GM12878 (cell line): ENCODE data around the gene EXOC4. TPM values are rescaled to one million over a fixed set of nuclear protein-coding genes. Genes with fewer than 3 reads are reported as not detected.
A peak's percentile ranks its signal among the peaks of the same experiment; 100 is the strongest.

Source experiments
- ATAC-seq: fragments of 200-7000 bp; cut with Tn5 transposase; 3 replicates; pipeline ENCODE4 v1.9.1; 2020; ENCODE audit warnings: mild to moderate bottlenecking, moderate library complexity
- BruUV-seq: library from RNA; stranded (reverse); fragments of 400-500 nt; replicated peaks from 2 replicates; lab custom pipeline; 2021; lab: Mats Ljungman, UMichigan
- CTCF ChIA-PET: fragments of 300-600 bp; sonication (Branson Sonifier 250); formaldehyde crosslinking; extraction: SDS; loops from one replicate; lab custom pipeline; 2021; ENCODE audit warnings: inconsistent platforms; lab: Yijun Ruan, JAX
- POLR2A ChIA-PET: fragments of 350-600 bp; formaldehyde crosslinking; extraction: SDS; loops from one replicate; lab custom pipeline; 2021; ENCODE audit warnings: inconsistent platforms; lab: Charles Lee
- RAD21 ChIA-PET: fragments of 300-600 bp; sonication (Branson Sonifier 250); formaldehyde crosslinking; loops from one replicate; lab custom pipeline; 2023; ENCODE audit warnings: antibody characterized with exemption; ENCODE audit not compliant: unreplicated experiment; lab: Charles Lee
- SMC1A ChIA-PET: fragments of 300-600 bp; sonication (Branson Sonifier 250); formaldehyde crosslinking; loops from one replicate; lab custom pipeline; 2023; ENCODE audit not compliant: unreplicated experiment, uncharacterized antibody; lab: Charles Lee
- DNase-seq: peaks from one replicate; pipeline ENCODE4 v3.0.0-alpha.2; 2011; ENCODE audit warnings: low read depth, low spot score
- FAIRE-seq: peaks from 3 replicates; lab custom pipeline; 2011; peaks lifted over from hg19 to GRCh38; lab: Jason Lieb, UNC
- H2AFZ ChIP-seq: 2 replicates; pipeline ENCODE4 v1.6.0; 2011; ENCODE audit warnings: low read depth, low read length, control low read depth; ENCODE audit not compliant: control insufficient read depth
- H3K27ac ChIP-seq: 2 replicates; pipeline ENCODE4 v1.5.1; 2011; ENCODE audit warnings: control low read depth; ENCODE audit not compliant: control insufficient read depth, insufficient read depth
- H3K27me3 ChIP-seq, 2 experiments: replicated peaks in 1 of 2; 2 replicates each; pipeline versions ENCODE4 v1.6.0 to v1.6.1; 2011; ENCODE audit warnings: low read length in 1 of 2; ENCODE audit not compliant: control insufficient read depth in 2 of 2, insufficient read depth in 2 of 2
- H3K36me3 ChIP-seq, 2 experiments: 2 replicates each; pipeline ENCODE4 v1.5.1; 2011; ENCODE audit warnings: low read length in 1 of 2; ENCODE audit not compliant: control insufficient read depth in 2 of 2, insufficient read depth in 2 of 2
- H3K4me1 ChIP-seq: 2 replicates; pipeline ENCODE4 v1.6.1; 2011; ENCODE audit warnings: mild to moderate bottlenecking, low read length, moderate library complexity, mixed read lengths; ENCODE audit not compliant: control insufficient read depth, insufficient read depth
- H3K4me2 ChIP-seq: 2 replicates; pipeline ENCODE4 v1.6.0; 2011; ENCODE audit warnings: control low read depth; ENCODE audit not compliant: control insufficient read depth, insufficient read depth
- H3K4me3 ChIP-seq: fragments of 200-600 bp; sonication (generic); 2 replicates; pipeline ENCODE4 v1.5.1; 2016
- H3K79me2 ChIP-seq: 2 replicates; pipeline ENCODE4 v1.6.0; 2011; ENCODE audit warnings: low read length; ENCODE audit not compliant: control insufficient read depth, insufficient read depth
- H3K9ac ChIP-seq: 2 replicates; pipeline ENCODE4 v1.8.0; 2011; ENCODE audit warnings: low read length, control low read depth, mixed read lengths; ENCODE audit not compliant: control insufficient read depth, insufficient read depth
- H3K9me3 ChIP-seq: replicated peaks from 3 replicates; pipeline ENCODE4 v1.5.1; 2011; ENCODE audit warnings: mild to moderate bottlenecking, low read length; ENCODE audit not compliant: control insufficient read depth, insufficient read depth
- H4K20me1 ChIP-seq: 2 replicates; pipeline ENCODE4 v1.6.0; 2011; ENCODE audit not compliant: control insufficient read depth, insufficient read depth
- BRCA1 ChIP-seq: IDR thresholded peaks from 2 replicates; pipeline ENCODE4 v1.6.1; 2011; ENCODE audit warnings: low read depth, low read length, improper control_type of control experiment
- CBFB ChIP-seq: IDR thresholded peaks from 2 replicates; pipeline ENCODE4 v1.6.1; 2016; ENCODE audit warnings: antibody characterized with exemption, low read depth
- FOXM1 ChIP-seq: IDR thresholded peaks from 2 replicates; pipeline ENCODE4 v1.6.1; 2012; ENCODE audit warnings: low read depth, mild to moderate bottlenecking, inconsistent platforms, low read length, moderate library complexity
- NFIC ChIP-seq: IDR thresholded peaks from 2 replicates; pipeline ENCODE4 v1.6.1; 2012; ENCODE audit warnings: low read depth, mild to moderate bottlenecking, inconsistent platforms, low read length, moderate library complexity
- WGBS: methylation state at CpG from one replicate; pipeline ENCODE4 v1.1.6; 2016; ENCODE audit warnings: low lambda C conversion rate; ENCODE audit not compliant: insufficient replicate concordance, insufficient coverage; ENCODE audit errors: missing lambda C conversion rate; 5-methylcytosine and 5-hydroxymethylcytosine counted together
- in situ Hi-C: fragments of 300-500 bp; cut with MboI; formaldehyde crosslinking; loops from 9 replicates; pipeline ENCODE4 v1.14.3; 2018; ENCODE audit warnings: mixed read lengths
- intact Hi-C: fragments of 100-400 bp; cut with micrococcal nuclease; formaldehyde crosslinking; loops from one replicate; pipeline ENCODE4 v1.14.2; 2022; ENCODE audit not compliant: unreplicated experiment
- polyA plus RNA-seq, 11 experiments: library from polyadenylated mRNA; depleted of rRNA in 4 of 11; unstranded in 6 of 11; stranded (reverse) in 5 of 11; fragments of >200 nt; fragmentation: Nextera tagmentation in 4 of 11; fragmentation: Illumina TruSeq in 1 of 11; extraction: Ambion mirVana in 4 of 11; extraction: Trizol in 1 of 11; gene quantifications; 1 replicate in 1 of 11; 2 replicates in 10 of 11; pipeline versions ENCODE4 v1.2.1 to v1.2.3, GENCODE V29; 2011 to 2016; ENCODE audit warnings: inconsistent platforms in 2 of 11, missing spikeins in 2 of 11, low read depth in 1 of 11
- total RNA-seq, 4 experiments: library from RNA; depleted of rRNA in 3 of 4; stranded (reverse); fragments of >200 nt in 3 of 4; fragmentation: Illumina TruSeq in 1 of 4; extraction: Trizol in 1 of 4; gene quantifications; 2 replicates each; pipeline versions ENCODE4 v1.2.1 to v1.2.3, GENCODE V29; 2013 to 2021
- TF ChIP-seq, protein P1 (sequence below): fragments of 450-650 bp; formaldehyde crosslinking; IDR thresholded peaks from 2 replicates; pipeline ENCODE4 v1.4.0; 2020; ENCODE audit warnings: mild to moderate bottlenecking, moderate library complexity
- TF ChIP-seq, protein P2 (sequence below): IDR thresholded peaks from 2 replicates; pipeline ENCODE4 v1.6.1; 2012; ENCODE audit warnings: low read length, inconsistent platforms
- TF ChIP-seq, protein P3 (sequence below): fragments of 450-650 bp; IDR thresholded peaks from 2 replicates; pipeline ENCODE4 v1.6.1; 2017; ENCODE audit warnings: mild to moderate bottlenecking, moderate library complexity

Gene EXOC4
- total and polyA plus RNA-seq, 10 of the 15 experiments (the other 5 are each of a cell fraction or from before 2014, with no cell fraction given): 13.2 to 44.5 (median 29.6) TPM

- no peak overlapping the region for H3K9ac ChIP-seq
- SMC1A ChIA-PET: interaction anchor here (0.6 kb wide), 1 partner anchor 818 kb away, joined by 3 read pairs; no protein-coding TSS in a partner anchor
- TF ChIP-seq, protein P1, sequence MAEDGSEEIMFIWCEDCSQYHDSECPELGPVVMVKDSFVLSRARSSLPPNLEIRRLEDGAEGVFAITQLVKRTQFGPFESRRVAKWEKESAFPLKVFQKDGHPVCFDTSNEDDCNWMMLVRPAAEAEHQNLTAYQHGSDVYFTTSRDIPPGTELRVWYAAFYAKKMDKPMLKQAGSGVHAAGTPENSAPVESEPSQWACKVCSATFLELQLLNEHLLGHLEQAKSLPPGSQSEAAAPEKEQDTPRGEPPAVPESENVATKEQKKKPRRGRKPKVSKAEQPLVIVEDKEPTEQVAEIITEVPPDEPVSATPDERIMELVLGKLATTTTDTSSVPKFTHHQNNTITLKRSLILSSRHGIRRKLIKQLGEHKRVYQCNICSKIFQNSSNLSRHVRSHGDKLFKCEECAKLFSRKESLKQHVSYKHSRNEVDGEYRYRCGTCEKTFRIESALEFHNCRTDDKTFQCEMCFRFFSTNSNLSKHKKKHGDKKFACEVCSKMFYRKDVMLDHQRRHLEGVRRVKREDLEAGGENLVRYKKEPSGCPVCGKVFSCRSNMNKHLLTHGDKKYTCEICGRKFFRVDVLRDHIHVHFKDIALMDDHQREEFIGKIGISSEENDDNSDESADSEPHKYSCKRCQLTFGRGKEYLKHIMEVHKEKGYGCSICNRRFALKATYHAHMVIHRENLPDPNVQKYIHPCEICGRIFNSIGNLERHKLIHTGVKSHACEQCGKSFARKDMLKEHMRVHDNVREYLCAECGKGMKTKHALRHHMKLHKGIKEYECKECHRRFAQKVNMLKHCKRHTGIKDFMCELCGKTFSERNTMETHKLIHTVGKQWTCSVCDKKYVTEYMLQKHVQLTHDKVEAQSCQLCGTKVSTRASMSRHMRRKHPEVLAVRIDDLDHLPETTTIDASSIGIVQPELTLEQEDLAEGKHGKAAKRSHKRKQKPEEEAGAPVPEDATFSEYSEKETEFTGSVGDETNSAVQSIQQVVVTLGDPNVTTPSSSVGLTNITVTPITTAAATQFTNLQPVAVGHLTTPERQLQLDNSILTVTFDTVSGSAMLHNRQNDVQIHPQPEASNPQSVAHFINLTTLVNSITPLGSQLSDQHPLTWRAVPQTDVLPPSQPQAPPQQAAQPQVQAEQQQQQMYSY (CRISPR knock-in tag): no peak
- no peak overlapping the region for H3K27ac ChIP-seq
- H3K4me1 ChIP-seq: peaks cover 8% of the 10 kb centered on the region
- no peak overlapping the region for H3K4me2 ChIP-seq
- no peaks in the 10 kb centered on the region for H4K20me1 ChIP-seq
- no peaks in the 10 kb centered on the region for H3K27me3 ChIP-seq
- POLR2A ChIA-PET: interaction anchor here (0.6 kb wide), 1 partner anchor 205 kb away, joined by 6 read pairs; no protein-coding TSS in a partner anchor
- no peaks in the 10 kb centered on the region for H3K36me3 ChIP-seq
- CTCF ChIA-PET: interaction anchor here (1.4 kb wide), 1 partner anchor 31 kb away, joined by 5 read pairs; no protein-coding TSS in a partner anchor
- no peak for ATAC-seq
- in situ Hi-C loops (no loop called here), intact Hi-C loops (no loop called here)
- FAIRE-seq: no peak
- no peaks in the 10 kb centered on the region for H3K79me2 ChIP-seq
- no peak overlapping the region for H3K4me3 ChIP-seq
- DNase-seq: no peak
- no peaks in the 10 kb centered on the region for H3K9me3 ChIP-seq
- RAD21 ChIA-PET: no interaction called here
- no peak overlapping the region for H2AFZ ChIP-seq
- BruUV-seq: no TSS peak
- 77% methylated on average over 4 of the region's 4 CpGs for WGBS
These were observed 657.9 kb downstream of the EXOC4 start for GRCh38 chr7:133910761-133911160.

DNA sequence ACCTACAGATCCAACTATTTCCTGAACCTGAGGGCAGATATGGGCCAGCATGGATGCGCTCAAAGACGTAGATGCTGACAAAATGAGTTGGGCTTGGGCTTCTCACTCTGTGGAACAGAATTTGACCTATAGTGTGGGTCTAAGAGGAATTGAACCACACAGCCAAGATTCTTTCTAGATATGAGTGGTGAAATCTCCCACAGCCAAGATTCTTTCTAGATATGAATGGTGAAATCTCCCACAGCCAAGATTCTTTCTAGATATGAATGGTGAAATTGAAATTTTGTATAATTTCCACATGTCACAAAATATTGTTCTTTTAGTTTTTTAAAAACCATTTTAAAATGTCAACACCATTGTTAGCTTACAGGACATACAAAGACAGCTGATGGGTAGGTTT, 658.8 kb downstream of the EXOC4 start:
- ChIA-PET RAD21 (no interaction called here), POLR2A (no interaction called here), SMC1A (no interaction called here), CTCF (no interaction called here)
- Histone ChIP-seq H3K4me2 (peak overlapping the region; percentile 22; the same call in 1 of the 2 replicates), H2AFZ (no peak overlapping the region), H3K79me2 (no peaks in the 10 kb centered on the region), H3K4me1 (peaks cover 8% of the 10 kb centered on the region), H3K36me3 (no peaks in the 10 kb centered on the region), H3K27ac (no peak overlapping the region), H3K27me3 (no peaks in the 10 kb centered on the region), H4K20me1 (no peaks in the 10 kb centered on the region), H3K4me3 (no peak overlapping the region), H3K9me3 (no peaks in the 10 kb centered on the region), H3K9ac (no peak overlapping the region)
- no peak for FAIRE-seq
- in situ Hi-C loops: no loop called here
- BruUV-seq: no TSS peak
- peak; percentile 2 for DNase-seq
- whole genome bisulfite sequencing: 42% methylated on average over 2 of the region's 2 CpGs
- intact Hi-C loops: no loop called here
- ATAC-seq: peak; percentile 64
- TF ChIP-seq BRCA1 (no peak), NFIC (peak; percentile 96), CBFB (peak; percentile 52; the same call in 1 of the 2 replicates), FOXM1 (peak; percentile 86)
- TF ChIP-seq, protein P2, sequence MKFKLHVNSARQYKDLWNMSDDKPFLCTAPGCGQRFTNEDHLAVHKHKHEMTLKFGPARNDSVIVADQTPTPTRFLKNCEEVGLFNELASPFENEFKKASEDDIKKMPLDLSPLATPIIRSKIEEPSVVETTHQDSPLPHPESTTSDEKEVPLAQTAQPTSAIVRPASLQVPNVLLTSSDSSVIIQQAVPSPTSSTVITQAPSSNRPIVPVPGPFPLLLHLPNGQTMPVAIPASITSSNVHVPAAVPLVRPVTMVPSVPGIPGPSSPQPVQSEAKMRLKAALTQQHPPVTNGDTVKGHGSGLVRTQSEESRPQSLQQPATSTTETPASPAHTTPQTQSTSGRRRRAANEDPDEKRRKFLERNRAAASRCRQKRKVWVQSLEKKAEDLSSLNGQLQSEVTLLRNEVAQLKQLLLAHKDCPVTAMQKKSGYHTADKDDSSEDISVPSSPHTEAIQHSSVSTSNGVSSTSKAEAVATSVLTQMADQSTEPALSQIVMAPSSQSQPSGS: peak; percentile 85
- TF ChIP-seq, protein P3, sequence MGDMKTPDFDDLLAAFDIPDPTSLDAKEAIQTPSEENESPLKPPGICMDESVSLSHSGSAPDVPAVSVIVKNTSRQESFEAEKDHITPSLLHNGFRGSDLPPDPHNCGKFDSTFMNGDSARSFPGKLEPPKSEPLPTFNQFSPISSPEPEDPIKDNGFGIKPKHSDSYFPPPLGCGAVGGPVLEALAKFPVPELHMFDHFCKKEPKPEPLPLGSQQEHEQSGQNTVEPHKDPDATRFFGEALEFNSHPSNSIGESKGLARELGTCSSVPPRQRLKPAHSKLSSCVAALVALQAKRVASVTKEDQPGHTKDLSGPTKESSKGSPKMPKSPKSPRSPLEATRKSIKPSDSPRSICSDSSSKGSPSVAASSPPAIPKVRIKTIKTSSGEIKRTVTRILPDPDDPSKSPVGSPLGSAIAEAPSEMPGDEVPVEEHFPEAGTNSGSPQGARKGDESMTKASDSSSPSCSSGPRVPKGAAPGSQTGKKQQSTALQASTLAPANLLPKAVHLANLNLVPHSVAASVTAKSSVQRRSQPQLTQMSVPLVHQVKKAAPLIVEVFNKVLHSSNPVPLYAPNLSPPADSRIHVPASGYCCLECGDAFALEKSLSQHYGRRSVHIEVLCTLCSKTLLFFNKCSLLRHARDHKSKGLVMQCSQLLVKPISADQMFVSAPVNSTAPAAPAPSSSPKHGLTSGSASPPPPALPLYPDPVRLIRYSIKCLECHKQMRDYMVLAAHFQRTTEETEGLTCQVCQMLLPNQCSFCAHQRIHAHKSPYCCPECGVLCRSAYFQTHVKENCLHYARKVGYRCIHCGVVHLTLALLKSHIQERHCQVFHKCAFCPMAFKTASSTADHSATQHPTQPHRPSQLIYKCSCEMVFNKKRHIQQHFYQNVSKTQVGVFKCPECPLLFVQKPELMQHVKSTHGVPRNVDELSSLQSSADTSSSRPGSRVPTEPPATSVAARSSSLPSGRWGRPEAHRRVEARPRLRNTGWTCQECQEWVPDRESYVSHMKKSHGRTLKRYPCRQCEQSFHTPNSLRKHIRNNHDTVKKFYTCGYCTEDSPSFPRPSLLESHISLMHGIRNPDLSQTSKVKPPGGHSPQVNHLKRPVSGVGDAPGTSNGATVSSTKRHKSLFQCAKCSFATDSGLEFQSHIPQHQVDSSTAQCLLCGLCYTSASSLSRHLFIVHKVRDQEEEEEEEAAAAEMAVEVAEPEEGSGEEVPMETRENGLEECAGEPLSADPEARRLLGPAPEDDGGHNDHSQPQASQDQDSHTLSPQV: no peak
